ENCODE measurements around the gene PTBP3.

DNA sequence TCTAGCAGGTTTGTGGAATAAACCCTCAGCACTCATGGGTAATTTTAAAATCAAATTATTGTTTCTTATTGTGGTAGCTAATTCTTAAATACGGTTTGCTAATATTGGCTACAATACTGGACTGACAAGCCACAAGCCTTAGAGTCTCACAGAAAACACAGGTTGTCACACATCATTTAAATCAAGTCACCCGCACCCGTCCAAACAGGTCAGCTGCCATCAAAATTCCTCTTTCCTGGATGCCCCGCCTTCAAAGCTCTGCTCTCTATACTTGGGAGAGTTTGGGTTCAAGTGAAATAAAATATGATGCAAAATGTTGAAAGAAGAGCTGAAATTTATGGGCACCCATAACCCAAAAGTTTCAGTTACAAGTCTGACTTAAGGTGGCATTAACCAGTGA lies 146.0 kb downstream of the PTBP3 start:
- TF ChIP-seq, protein P1, sequence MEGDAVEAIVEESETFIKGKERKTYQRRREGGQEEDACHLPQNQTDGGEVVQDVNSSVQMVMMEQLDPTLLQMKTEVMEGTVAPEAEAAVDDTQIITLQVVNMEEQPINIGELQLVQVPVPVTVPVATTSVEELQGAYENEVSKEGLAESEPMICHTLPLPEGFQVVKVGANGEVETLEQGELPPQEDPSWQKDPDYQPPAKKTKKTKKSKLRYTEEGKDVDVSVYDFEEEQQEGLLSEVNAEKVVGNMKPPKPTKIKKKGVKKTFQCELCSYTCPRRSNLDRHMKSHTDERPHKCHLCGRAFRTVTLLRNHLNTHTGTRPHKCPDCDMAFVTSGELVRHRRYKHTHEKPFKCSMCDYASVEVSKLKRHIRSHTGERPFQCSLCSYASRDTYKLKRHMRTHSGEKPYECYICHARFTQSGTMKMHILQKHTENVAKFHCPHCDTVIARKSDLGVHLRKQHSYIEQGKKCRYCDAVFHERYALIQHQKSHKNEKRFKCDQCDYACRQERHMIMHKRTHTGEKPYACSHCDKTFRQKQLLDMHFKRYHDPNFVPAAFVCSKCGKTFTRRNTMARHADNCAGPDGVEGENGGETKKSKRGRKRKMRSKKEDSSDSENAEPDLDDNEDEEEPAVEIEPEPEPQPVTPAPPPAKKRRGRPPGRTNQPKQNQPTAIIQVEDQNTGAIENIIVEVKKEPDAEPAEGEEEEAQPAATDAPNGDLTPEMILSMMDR (IDR thresholded peaks at IDR 0.05) = no peak
- no peak for TF ChIP-seq POLR2A (IDR thresholded peaks at IDR 0.05)

Data from vagina (tissue), 2 donors.